ENCODE data around the gene SLC12A7. TPM values are rescaled to one million over a fixed set of nuclear protein-coding genes. Genes with fewer than 3 reads are reported as not detected.

SLC12A7 gene
- total RNA-seq, 1 experiment from 2014 or later, result 6.3 TPM

Small RNA genes lying within 50 kb of the gene (microRNA-seq; reads per million reads assigned to microRNA genes)
- not detected for gene MIR4635

Other genes with a start within 250 kb of the SLC12A7 start
- gene BRD9, start 219.3 kb downstream of the SLC12A7 start, total RNA-seq (2022), result 44.9 and 48.9 TPM in 2 replicates
- 13.7 and 21.4 TPM in 2 replicates for gene TRIP13, start 219.2 kb downstream of the SLC12A7 start, total RNA-seq (2022)
- 0.21 and 0.32 TPM in 2 replicates for gene NKD2, start 103.3 kb downstream of the SLC12A7 start, total RNA-seq (2022)
- not detected in 2 replicates for gene SLC6A19, start 89.5 kb upstream of the SLC12A7 start, total RNA-seq (2022)
- gene SLC6A18, start 113.3 kb upstream of the SLC12A7 start, total RNA-seq (2022), result not detected in 2 replicates
- gene TERT, start 183.0 kb upstream of the SLC12A7 start, total RNA-seq (2022), result 0.16 TPM in 1 of 2 replicates, not detected in the other
- 116 and 128 TPM in 2 replicates for gene CLPTM1L, start 233.0 kb upstream of the SLC12A7 start, total RNA-seq (2022)

Data from MCF 10A (cell line).